Measurements from ENCODE around the gene PDGFRA.

The PDGFRA gene

GRCh38 chr4:54228961-54229501 lies at the start of gene PDGFRA:
TSS of gene PDGFRA (plus strand) at chr4:54229293. CDS start at chr4:54258769, 29,476 bp downstream.
- no peak for DNase-seq

DNA sequence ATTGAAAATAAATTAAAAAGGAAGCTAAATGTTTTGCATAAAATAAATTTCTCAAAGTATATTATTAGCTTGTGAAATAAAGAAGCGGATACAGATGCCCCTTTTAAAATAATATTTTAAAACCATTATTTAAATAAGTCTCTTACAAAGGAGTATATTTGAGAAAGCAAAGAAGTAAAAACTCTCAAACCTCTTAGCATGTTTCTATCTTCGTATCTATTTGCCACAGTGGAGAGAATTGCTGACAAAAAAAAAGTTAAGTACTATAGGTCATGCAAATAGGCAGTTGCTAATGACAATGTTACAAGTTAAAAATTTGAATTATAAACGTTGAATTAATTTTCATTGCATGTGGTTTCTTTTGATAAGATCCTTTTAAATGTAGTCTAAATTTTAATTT lies 44.5 kb upstream of the PDGFRA start:
- DNase-seq, result no peak

DNA sequence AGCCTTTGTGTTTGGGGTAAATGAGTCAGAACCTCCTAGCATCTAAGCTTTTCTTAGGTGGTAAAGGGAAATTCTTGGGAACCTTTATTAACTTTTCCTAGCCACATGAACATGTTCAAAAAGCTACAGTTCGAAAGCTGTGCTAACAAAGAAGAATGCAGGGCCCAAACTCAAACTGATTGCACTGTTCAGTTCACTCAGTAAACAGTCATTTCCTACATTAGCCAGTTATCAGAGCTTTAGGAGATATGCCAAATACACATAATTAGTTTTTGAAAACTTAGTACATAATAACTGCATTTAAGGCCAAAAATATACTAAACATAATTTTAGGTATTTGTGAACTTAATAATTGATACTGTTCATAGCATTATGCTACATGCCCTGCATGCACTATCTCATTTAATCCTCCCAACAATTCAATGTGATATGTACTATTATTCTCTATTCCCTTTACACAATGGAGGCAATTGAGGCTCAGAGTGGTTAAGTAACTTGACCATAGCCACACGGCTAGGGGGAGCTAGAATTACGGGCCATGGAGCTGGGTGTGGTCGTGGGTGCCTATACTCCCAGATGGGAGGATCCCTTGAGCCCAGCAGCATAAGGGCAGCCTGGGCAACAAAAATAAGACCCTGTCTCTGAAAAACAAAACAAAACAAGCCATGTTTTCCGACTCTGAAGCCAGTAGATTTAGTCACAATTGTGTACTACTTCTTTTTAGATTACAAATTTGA lies 43.9 kb upstream of the PDGFRA start:
- no peak for DNase-seq

DNA sequence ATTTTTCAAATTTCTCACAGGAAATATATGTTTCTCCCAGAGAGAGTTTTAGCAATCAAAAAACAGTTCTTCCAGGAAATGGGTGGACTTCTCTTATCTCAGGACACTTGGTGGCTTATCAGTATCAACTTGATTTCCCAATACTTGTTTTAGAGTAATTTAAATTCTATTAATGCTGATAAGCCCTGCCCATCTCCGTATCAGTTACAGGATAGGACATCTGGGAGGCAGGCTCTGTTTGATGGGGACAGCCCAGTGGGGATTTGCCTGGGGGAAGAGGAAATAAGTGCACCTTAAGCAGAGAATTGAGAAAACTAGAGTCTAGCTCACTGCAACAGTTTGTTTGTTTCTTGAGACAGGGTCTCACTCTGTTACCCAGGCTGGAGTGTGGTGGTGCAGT lies 43.2 kb upstream of the PDGFRA start:
- DNase-seq, result no peak

- DNase-seq, result no peak
These were observed 42.7 kb upstream of the PDGFRA start for GRCh38 chr4:54186371-54186770.

- no peak for DNase-seq
These were observed 41.9 kb upstream of the PDGFRA start for GRCh38 chr4:54187148-54187547.

GRCh38 chr4:54189140-54189539 lies 40.0 kb upstream of the PDGFRA start:
- no peak for DNase-seq

DNA sequence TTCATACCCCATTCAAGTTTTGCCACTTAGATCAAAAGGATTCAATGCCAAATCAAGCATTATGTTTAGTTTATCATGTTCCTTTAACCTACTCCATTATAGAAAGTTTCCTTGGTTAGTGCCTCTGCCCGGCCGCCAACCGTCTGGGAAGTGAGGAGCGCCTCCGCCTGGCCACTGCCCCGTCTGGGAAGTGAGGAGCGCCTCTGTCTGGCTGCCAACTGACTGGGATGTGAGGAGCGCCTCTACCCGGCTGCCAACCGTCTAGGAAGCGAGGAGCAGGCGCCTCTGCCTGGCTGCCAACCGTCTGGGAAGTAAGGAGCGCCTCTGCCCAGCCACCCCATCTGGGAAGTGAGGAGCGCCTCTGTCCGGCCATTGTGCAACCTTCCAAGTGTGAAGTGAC lies 36.3 kb upstream of the PDGFRA start:
- DNase-seq, result no peak

DNA sequence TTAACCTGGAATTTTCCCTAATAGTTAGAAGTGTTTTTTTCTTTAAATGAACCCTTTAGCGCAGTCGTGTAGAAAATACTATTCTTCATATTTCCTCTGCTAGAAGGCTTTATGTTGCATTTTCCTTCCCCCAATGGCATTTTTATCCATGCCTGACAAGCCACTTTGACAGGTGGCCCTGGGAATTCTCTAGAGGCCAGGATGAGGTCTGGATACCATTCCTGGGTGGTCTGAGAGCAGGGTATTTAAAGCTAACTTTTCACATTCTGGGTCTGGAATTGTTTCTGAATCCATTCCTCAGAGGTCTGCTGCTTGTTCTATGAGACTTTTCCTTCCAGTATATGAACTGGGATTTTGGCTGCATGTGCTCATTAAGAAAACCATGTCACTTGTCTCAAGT lies 31.2 kb upstream of the PDGFRA start:
- no peak for DNase-seq

GRCh38 chr4:54199919-54200318 lies 29.2 kb upstream of the PDGFRA start:
- no peak for DNase-seq

DNA sequence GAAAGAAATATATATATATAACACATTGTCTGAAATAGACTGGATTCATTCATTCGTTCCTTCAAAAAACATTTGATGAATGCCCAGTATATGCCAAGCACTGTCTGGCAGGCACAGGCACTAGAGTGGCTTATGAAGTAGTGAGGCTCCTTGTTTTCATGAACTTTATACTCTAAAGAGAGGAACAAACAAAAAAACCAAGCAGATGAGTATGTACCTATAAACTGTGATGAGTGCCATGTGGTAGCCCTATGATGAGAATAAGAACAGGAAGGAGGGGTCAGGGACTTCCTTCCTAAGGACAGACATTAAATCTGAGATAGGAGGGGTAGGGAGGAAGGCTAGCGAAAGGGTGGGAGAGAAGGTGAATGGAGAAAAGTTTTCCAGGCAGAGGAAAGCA lies 19.5 kb upstream of the PDGFRA start:
- no peak for DNase-seq

DNA sequence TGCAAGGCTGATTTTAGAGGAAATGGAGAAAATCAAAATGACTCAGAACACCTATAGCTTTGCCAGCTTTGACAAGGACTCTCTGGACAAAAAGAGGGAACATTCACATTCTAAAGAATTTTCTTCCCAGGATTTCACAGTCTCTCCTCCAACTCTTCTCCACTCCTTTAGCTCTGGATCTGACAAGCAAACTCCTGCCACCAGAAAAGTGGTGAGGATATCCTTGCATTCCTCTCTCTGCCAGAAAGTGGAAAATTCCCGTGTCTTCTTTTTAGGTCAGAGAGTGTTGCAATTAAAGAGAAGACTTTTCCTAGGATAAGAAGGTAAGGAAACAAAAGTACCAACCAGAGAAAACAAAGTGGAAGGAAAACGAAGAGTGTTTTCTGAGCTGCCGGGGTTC lies 16.1 kb upstream of the PDGFRA start:
- DNase-seq, result no peak

DNA sequence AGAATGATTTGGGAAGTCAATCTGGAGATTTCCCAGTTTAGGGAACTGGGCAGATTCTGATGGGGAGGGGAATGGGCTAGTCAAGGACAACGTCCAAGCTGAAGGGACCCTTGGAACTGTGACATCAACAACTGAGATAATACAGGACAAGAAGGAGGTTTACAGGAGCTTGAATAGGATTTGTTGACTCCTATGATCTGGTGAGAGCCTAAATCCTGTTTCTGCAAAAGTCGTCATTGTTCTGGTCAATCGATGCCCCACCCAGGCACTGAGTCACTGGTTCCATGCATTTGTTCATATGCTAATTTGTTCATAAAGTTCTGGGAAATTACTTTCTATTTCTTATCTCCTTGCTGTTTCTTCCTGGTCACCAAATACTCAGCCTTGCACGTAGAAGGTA lies 15.3 kb upstream of the PDGFRA start:
- no peak for DNase-seq

GRCh38 chr4:54215379-54216077 lies 13.6 kb upstream of the PDGFRA start:
- DNase-seq, result no peak

DNA sequence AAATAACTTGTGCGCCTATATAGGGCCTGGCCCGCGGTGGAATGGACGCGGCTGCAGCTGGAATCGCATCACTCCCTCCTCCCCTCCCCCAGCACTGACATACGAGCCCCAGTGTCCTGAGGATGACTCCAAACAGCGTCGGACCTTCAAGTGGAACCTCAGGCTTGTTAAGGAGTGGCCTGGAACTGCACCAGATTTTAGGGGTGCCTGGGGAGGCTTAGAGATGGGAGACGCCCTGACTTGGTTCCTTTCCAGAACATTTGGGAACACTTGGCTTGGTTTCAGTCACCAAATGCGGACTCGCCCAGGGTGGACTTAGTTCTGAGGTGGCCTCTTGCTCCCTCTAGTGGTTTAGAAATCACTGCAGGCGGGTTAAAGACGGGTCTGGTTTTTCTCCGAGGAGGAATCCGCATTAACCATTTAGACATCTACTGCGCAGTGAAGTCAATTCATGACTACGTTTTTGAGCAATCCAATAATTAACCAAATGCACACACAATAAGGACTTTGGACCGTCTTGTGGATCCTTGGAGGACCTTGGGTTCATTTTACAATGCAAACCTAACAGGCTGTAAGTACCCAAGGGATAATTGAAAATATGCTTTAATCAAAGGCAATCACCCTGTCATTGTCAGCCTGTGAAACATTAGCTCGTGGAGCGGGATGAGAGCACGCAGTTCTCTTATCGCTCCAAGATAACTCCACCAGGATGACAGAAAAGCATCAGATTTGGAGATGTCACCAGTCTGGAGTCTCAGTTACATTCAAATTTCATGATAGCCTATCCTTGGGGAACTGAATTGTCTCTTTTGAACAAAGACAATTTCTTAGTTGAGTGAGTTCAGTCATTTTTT lies 11.2 kb upstream of the PDGFRA start:
- peak; percentile 72 for DNase-seq

DNA sequence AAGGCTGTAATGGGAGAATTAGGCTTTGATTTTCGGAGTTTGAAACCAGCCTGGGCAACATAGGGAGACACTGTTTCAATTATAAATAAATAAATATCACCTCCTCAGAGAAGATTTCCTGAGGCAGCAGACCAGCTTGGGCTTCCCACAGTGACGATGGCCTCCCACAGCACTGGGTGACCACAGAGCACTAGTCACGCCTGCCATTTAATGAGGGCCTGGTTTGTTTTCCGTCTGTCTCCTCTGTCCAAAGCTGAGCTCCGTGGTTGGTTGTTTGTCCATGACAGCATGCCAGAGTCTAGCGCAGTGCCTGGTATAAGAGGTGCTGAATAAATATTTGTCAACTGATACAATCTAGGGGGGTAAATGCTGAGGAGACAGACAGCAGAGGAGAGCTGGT lies 10.4 kb upstream of the PDGFRA start:
- no peak for DNase-seq

GRCh38 chr4:54224996-54225597 lies 4.0 kb upstream of the PDGFRA start:
- DNase-seq, result no peak

- DNase-seq, result no peak
These were observed 3.3 kb upstream of the PDGFRA start for GRCh38 chr4:54225598-54226403.

DNA sequence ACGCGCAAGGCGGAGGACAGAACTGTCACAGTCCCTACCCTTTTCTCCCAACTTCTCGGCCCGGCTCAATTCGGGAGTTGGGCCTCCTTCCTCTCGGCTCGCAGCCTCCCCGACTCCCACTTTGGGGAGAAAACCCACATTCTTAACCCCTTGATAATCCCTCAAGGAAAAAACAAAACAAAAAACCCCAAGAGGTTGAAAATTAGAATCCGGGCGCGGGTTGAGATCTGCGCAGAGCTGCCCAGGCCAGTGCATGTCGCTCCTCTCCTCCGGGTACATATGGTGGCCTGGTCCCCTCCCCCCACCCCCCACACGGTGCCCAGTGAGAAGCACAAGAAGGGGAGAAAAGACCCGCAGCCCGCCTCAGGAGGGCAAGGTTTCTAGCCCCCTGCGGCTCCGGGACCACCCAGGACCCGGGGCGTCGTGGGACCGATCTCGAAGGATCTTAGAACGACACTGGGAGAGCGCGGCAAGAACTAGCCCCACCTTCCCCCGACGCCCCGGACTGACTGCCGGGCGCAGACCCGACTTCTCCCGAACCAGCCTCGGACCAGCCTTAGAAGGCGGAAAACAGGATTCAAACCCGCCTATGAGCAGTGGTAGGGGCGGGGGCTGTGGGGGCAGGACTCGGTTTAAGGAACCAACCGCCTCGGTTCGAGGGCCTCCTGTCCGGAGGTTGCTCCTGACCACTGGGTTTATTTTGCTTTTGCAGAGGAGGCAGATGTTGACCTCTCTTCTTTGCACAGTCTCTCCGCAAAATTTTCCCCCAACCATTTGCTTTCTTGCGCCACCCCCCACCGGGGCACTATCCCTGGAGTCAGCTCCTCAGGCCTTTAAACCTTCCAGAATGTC lies 2.5 kb upstream of the PDGFRA start:
- DNase-seq, result no peak

- DNase-seq, result no peak
These were observed 1.6 kb upstream of the PDGFRA start for GRCh38 chr4:54227256-54228055.

Data from NCI-H1436 (cell line).